Neuronal stem cell (in vitro differentiated cells): ENCODE results near the gene LGMN. TPM values are rescaled to one million over a fixed set of nuclear protein-coding genes. Genes with fewer than 3 reads are reported as not detected.

Experiments
- DNase-seq: peaks from one replicate; pipeline ENCODE4 v3.0.0-alpha.2; 2013; ENCODE audit warnings: low spot score
- H2AFZ ChIP-seq: one replicate; pipeline ENCODE4 v1.6.1; 2013; ENCODE audit warnings: mild to moderate bottlenecking, low read length, inconsistent platforms
- H2AK5ac ChIP-seq: 2 replicates; pipeline ENCODE4 v1.6.1; 2013; ENCODE audit warnings: low read depth, mild to moderate bottlenecking, inconsistent platforms, low read length, moderate library complexity, mixed read lengths
- H2BK120ac ChIP-seq: 2 replicates; pipeline ENCODE4 v1.6.1; 2013; ENCODE audit warnings: low read depth, mild to moderate bottlenecking, inconsistent platforms, low read length, moderate library complexity, mixed read lengths
- H2BK12ac ChIP-seq: one replicate; pipeline ENCODE4 v1.6.1; 2013; ENCODE audit warnings: low read length, inconsistent platforms
- H2BK15ac ChIP-seq: 2 replicates; pipeline ENCODE4 v1.6.1; 2013; ENCODE audit warnings: mild to moderate bottlenecking, low read length, inconsistent platforms, mixed read lengths
- H2BK5ac ChIP-seq: one replicate; pipeline ENCODE4 v1.6.1; 2013; ENCODE audit warnings: inconsistent platforms, mild to moderate bottlenecking, low read length, moderate library complexity
- H3K14ac ChIP-seq: one replicate; pipeline ENCODE4 v1.6.1; 2013; ENCODE audit warnings: low read length, inconsistent platforms
- H3K18ac ChIP-seq: 2 replicates; pipeline ENCODE4 v1.6.1; 2013; ENCODE audit warnings: low read length, inconsistent platforms
- H3K23ac ChIP-seq: 2 replicates; pipeline ENCODE4 v1.6.1; 2013; ENCODE audit warnings: low read depth, mild to moderate bottlenecking, mixed read lengths, low read length, inconsistent platforms; ENCODE audit not compliant: poor library complexity
- H3K27ac ChIP-seq: replicated peaks from 3 replicates; pipeline ENCODE4 v1.5.1; 2013; ENCODE audit warnings: low read length, inconsistent platforms
- H3K27me3 ChIP-seq, 3 experiments: 2 replicates each; pipeline ENCODE4 v1.6.1; 2013; ENCODE audit warnings: low read length in 3 of 3, mild to moderate bottlenecking in 2 of 3, inconsistent platforms in 1 of 3, low read depth in 1 of 3, mixed read lengths in 1 of 3, moderate library complexity in 1 of 3; ENCODE audit not compliant: control insufficient read depth in 3 of 3, insufficient read depth in 3 of 3
- H3K36me3 ChIP-seq, 2 donors: replicated peaks in 1 of 2; 2 replicates each; pipeline ENCODE4 v1.6.1; 2013; ENCODE audit warnings: low read length in 2 of 2; ENCODE audit not compliant: control insufficient read depth in 2 of 2, insufficient read depth in 2 of 2
- H3K4ac ChIP-seq: 2 replicates; pipeline ENCODE4 v1.6.1; 2013; ENCODE audit warnings: inconsistent platforms, mild to moderate bottlenecking, low read length, moderate library complexity
- H3K4me1 ChIP-seq, 2 donors: 1 replicate in 1 of 2; 2 replicates in 1 of 2; pipeline ENCODE4 v1.6.1; 2013; ENCODE audit warnings: low read length in 2 of 2, low read depth in 1 of 2; ENCODE audit not compliant: control insufficient read depth in 2 of 2, insufficient read depth in 1 of 2
- H3K4me2 ChIP-seq: one replicate; pipeline ENCODE4 v1.6.1; 2013; ENCODE audit warnings: mild to moderate bottlenecking, low read length, inconsistent platforms; ENCODE audit not compliant: insufficient read depth, poor library complexity, severe bottlenecking
- H3K4me3 ChIP-seq, 2 donors: 2 replicates each; pipeline ENCODE4 v1.5.1; 2013; ENCODE audit warnings: low read length in 2 of 2, mild to moderate bottlenecking in 2 of 2, inconsistent platforms in 1 of 2, moderate library complexity in 1 of 2
- H3K79me1 ChIP-seq: one replicate; pipeline ENCODE4 v1.6.1; 2013; ENCODE audit warnings: low read depth, mild to moderate bottlenecking, inconsistent platforms, low read length, moderate library complexity
- H3K9ac ChIP-seq: one replicate; pipeline ENCODE4 v1.6.1; 2013; ENCODE audit warnings: mild to moderate bottlenecking, low read depth, low read length, inconsistent platforms; ENCODE audit not compliant: poor library complexity
- H3K9me3 ChIP-seq, 2 donors: replicated peaks in 1 of 2; 2 replicates each; pipeline versions ENCODE3 to v1.6.1; 2013; ENCODE audit warnings: low read length in 2 of 2, mild to moderate bottlenecking in 2 of 2, inconsistent platforms in 1 of 2, low read depth in 1 of 2, mixed read lengths in 1 of 2, moderate library complexity in 1 of 2; ENCODE audit not compliant: control insufficient read depth in 2 of 2, insufficient read depth in 1 of 2
- H4K8ac ChIP-seq: one replicate; pipeline ENCODE4 v1.6.1; 2013; ENCODE audit warnings: low read depth, mild to moderate bottlenecking, inconsistent platforms, low read length, moderate library complexity
- H4K91ac ChIP-seq: one replicate; pipeline ENCODE4 v1.6.1; 2013; ENCODE audit warnings: low read length, low read depth, mild to moderate bottlenecking, inconsistent platforms; ENCODE audit not compliant: poor library complexity
- WGBS, 2 donors: extraction: QIAGEN DNeasy Blood & Tissue Kit; methylation state at CpG; one replicate each; pipeline ENCODE4 v1.1.7; 2013; ENCODE audit warnings: missing lambda C conversion rate in 2 of 2, mixed read lengths in 1 of 2; ENCODE audit not compliant: insufficient read length in 2 of 2, insufficient replicate concordance in 1 of 2; ENCODE audit errors: extremely low coverage in 2 of 2; 5-methylcytosine and 5-hydroxymethylcytosine counted together
- polyA plus RNA-seq, 2 experiments: library from polyadenylated mRNA; stranded (reverse); fragments of 200-250 nt; gene quantifications; one replicate each; pipeline ENCODE4 v1.2.3, GENCODE V29; 2013

Gene LGMN
- 58.1 TPM for polyA plus RNA-seq (2013, experiment 1 of 2)
- polyA plus RNA-seq (2013, experiment 2 of 2) = 57.3 TPM

GRCh38 chr14:92748259-92749016 lies at the start of gene LGMN:
LGMN (minus strand) TSS chr14:92748627; CDS start chr14:92732786, 15,841 bp downstream.
- H3K9ac ChIP-seq = peak within 1 kb of the TSS; percentile 90
- no peak within 1 kb of the TSS for H2BK12ac ChIP-seq
- peak within 1 kb of the TSS; percentile 78 to 98 for H3K4me3 ChIP-seq
- no peaks in the 10 kb centered on the region for H3K79me1 ChIP-seq
- H3K23ac ChIP-seq = peak within 1 kb of the TSS; percentile 90
- DNase-seq = peak; percentile 90
- H3K27ac ChIP-seq = no peak within 1 kb of the TSS
- no peak within 1 kb of the TSS for H2BK15ac ChIP-seq
- WGBS, 2 donors = no CpG with 5 or more reads among the region's 50 CpGs
- H3K4me1 ChIP-seq = peaks cover 0 to 8% of the 10 kb centered on the region in 2 donors
- peak within 1 kb of the TSS; percentile 96 for H3K18ac ChIP-seq
- H3K14ac ChIP-seq = peak within 1 kb of the TSS; percentile 14
- peak within 1 kb of the TSS; percentile 93 for H3K4me2 ChIP-seq
- peak within 1 kb of the TSS; percentile 17 for H2AK5ac ChIP-seq
- no peak within 1 kb of the TSS for H4K91ac ChIP-seq
- no peak within 1 kb of the TSS for H2BK120ac ChIP-seq
- no peak within 1 kb of the TSS for H3K4ac ChIP-seq
- no peaks in the 10 kb centered on the region for H3K9me3 ChIP-seq
- H3K36me3 ChIP-seq = no peaks in the 10 kb centered on the region
- H2AFZ ChIP-seq = peak within 1 kb of the TSS; percentile 94
- H4K8ac ChIP-seq = no peak within 1 kb of the TSS
- no peaks in the 10 kb centered on the region for H3K27me3 ChIP-seq
- H2BK5ac ChIP-seq = no peak within 1 kb of the TSS

GRCh38 chr14:92794961-92795360 lies 46.5 kb upstream of the LGMN start:
- Histone ChIP-seq H2AK5ac (no peak overlapping the region), H2BK12ac (no peak overlapping the region), H2BK120ac (no peak overlapping the region), H4K91ac (no peak overlapping the region), H3K14ac (no peak overlapping the region), H4K8ac (no peak overlapping the region), H2AFZ (peak overlapping the region; percentile 86), H3K23ac (no peak overlapping the region), H3K9me3 (no peaks in the 10 kb centered on the region), H3K4me2 (peak overlapping the region; percentile 80), H3K36me3 (peaks cover 5 to 26% of the 10 kb centered on the region in 2 donors), H3K27me3 (no peaks in the 10 kb centered on the region), H3K4ac (no peak overlapping the region), H3K18ac (no peak overlapping the region), H3K4me3 (peak overlapping the region; percentile 59 to 98), H2BK5ac (no peak overlapping the region), H3K27ac (no peak overlapping the region), H3K79me1 (peaks cover 5% of the 10 kb centered on the region), H3K4me1 (no peaks in the 10 kb centered on the region), H2BK15ac (no peak overlapping the region), H3K9ac (peak overlapping the region; percentile 97)
- no CpG with 5 or more reads among the region's 6 CpGs for WGBS, 2 donors
- DNase-seq = no peak

GRCh38 chr14:92794547-92794941 lies 46.1 kb upstream of the LGMN start:
- Histone ChIP-seq H3K4me3 (peak overlapping the region; percentile 59 to 98), H3K27ac (no peak overlapping the region), H3K4me2 (peak overlapping the region; percentile 80), H2AFZ (peak overlapping the region; percentile 86), H4K8ac (no peak overlapping the region), H3K23ac (no peak overlapping the region), H3K27me3 (no peaks in the 10 kb centered on the region), H2BK5ac (no peak overlapping the region), H3K18ac (peak overlapping the region; percentile 44), H4K91ac (no peak overlapping the region), H3K4ac (no peak overlapping the region), H3K9me3 (no peaks in the 10 kb centered on the region), H2BK120ac (no peak overlapping the region), H3K79me1 (peaks cover 4% of the 10 kb centered on the region), H2BK12ac (no peak overlapping the region), H2BK15ac (no peak overlapping the region), H3K36me3 (peaks cover 5 to 22% of the 10 kb centered on the region in 2 donors), H3K9ac (peak overlapping the region; percentile 97), H2AK5ac (peak overlapping the region; percentile 36), H3K4me1 (no peaks in the 10 kb centered on the region), H3K14ac (no peak overlapping the region)
- no peak for DNase-seq
- no CpG with 5 or more reads among the region's 20 CpGs for WGBS, 2 donors

- Histone ChIP-seq H2AK5ac (peak within 1 kb of the TSS; percentile 36), H3K4ac (no peak within 1 kb of the TSS), H4K8ac (no peak within 1 kb of the TSS), H3K27me3 (no peaks in the 10 kb centered on the region), H2BK5ac (no peak within 1 kb of the TSS), H3K79me1 (peaks cover 3% of the 10 kb centered on the region), H3K36me3 (peaks cover 5 to 19% of the 10 kb centered on the region in 2 donors), H3K14ac (no peak within 1 kb of the TSS), H3K27ac (no peak within 1 kb of the TSS), H3K4me2 (peak within 1 kb of the TSS; percentile 80), H3K9ac (peak within 1 kb of the TSS; percentile 97), H3K23ac (no peak within 1 kb of the TSS), H3K18ac (peak within 1 kb of the TSS; percentile 44), H3K4me3 (peak within 1 kb of the TSS; percentile 59 to 98), H3K4me1 (no peaks in the 10 kb centered on the region), H2BK12ac (no peak within 1 kb of the TSS), H2BK15ac (no peak within 1 kb of the TSS), H2BK120ac (no peak within 1 kb of the TSS), H3K9me3 (no peaks in the 10 kb centered on the region), H2AFZ (peak within 1 kb of the TSS; percentile 86), H4K91ac (no peak within 1 kb of the TSS)
- peak; percentile 97 for DNase-seq
- no CpG with 5 or more reads among the region's 71 CpGs for WGBS, 2 donors
Observed at GRCh38 chr14:92793709-92794546, 45.5 kb upstream of the LGMN start, which contains the start of gene GOLGA5. GOLGA5 (plus strand) TSS chr14:92794305; CDS start chr14:92797438, 3,133 bp downstream.
